Smooth muscle cell (in vitro differentiated cells): ENCODE measurements around the gene ARL4A. TPM values are rescaled to one million over a fixed set of nuclear protein-coding genes. Genes with fewer than 3 reads are reported as not detected.

Source experiments
- DNase-seq: peaks from one replicate; lab custom pipeline; 2025; ENCODE audit not compliant: unreplicated experiment; lab: John Stamatoyannopoulos, UW
- H2AFZ ChIP-seq: fragments of 200-600 bp; sonication (generic); 2 replicates; pipeline ENCODE4 v1.6.0; 2016; ENCODE audit warnings: antibody characterized with exemption, low read depth, mild to moderate bottlenecking
- H3F3A ChIP-seq: fragments of 200-600 bp; sonication (generic); 2 replicates; pipeline ENCODE4 v1.6.0; 2017; ENCODE audit warnings: antibody characterized with exemption, low read depth
- H3K27ac ChIP-seq: fragments of 200-600 bp; sonication (generic); 2 replicates; pipeline ENCODE4 v1.5.1; 2016; ENCODE audit warnings: low read depth, mild to moderate bottlenecking
- H3K27me3 ChIP-seq: fragments of 200-600 bp; sonication (generic); 2 replicates; pipeline ENCODE4 v1.6.1; 2016; ENCODE audit warnings: low read depth, mild to moderate bottlenecking
- H3K36me3 ChIP-seq: fragments of 200-600 bp; sonication (generic); 2 replicates; pipeline ENCODE4 v1.5.1; 2016; ENCODE audit warnings: low read depth
- H3K4me1 ChIP-seq: fragments of 200-600 bp; sonication (generic); 2 replicates; pipeline ENCODE4 v1.5.1; 2016; ENCODE audit warnings: low read depth
- H3K4me2 ChIP-seq: fragments of 200-600 bp; sonication (generic); 2 replicates; pipeline ENCODE4 v1.6.0; 2016; ENCODE audit warnings: mild to moderate bottlenecking
- H3K4me3 ChIP-seq: fragments of 200-600 bp; sonication (generic); 2 replicates; pipeline ENCODE4 v1.5.1; 2016; ENCODE audit warnings: mild to moderate bottlenecking
- H3K79me2 ChIP-seq: fragments of 200-600 bp; sonication (generic); 2 replicates; pipeline ENCODE4 v1.6.0; 2016; ENCODE audit warnings: low read depth, mild to moderate bottlenecking
- H3K9ac ChIP-seq: fragments of 200-600 bp; sonication (generic); 2 replicates; pipeline ENCODE4 v1.6.0; 2016; ENCODE audit warnings: low read depth
- H3K9me3 ChIP-seq: fragments of 200-600 bp; sonication (generic); replicated peaks from 2 replicates; pipeline ENCODE4 v1.5.1; 2016; ENCODE audit warnings: low read depth
- H4K20me1 ChIP-seq: fragments of 200-600 bp; sonication (generic); 2 replicates; pipeline ENCODE4 v1.6.0; 2016; ENCODE audit warnings: low read depth
- WGBS: methylation state at CpG from one replicate; pipeline ENCODE4 v1.1.7; 2016; ENCODE audit warnings: low lambda C conversion rate; 5-methylcytosine and 5-hydroxymethylcytosine counted together
- polyA plus RNA-seq: library from polyadenylated mRNA; unstranded; fragments of >200 nt; fragmentation: Nextera tagmentation; extraction: Ambion mirVana; gene quantifications from 2 replicates; pipeline ENCODE4 v1.2.1, GENCODE V29; 2016
- total RNA-seq: library from RNA; depleted of rRNA; stranded (reverse); fragments of >200 nt; gene quantifications from 2 replicates; pipeline ENCODE4 v1.2.3, GENCODE V29; 2014
- TF ChIP-seq, protein P1 (sequence below): fragments of 200-600 bp; sonication (generic); IDR thresholded peaks from 2 replicates; pipeline ENCODE4 v1.5.1; 2017; ENCODE audit warnings: borderline replicate concordance, mild to moderate bottlenecking, antibody characterized with exemption; ENCODE audit not compliant: insufficient read depth, poor library complexity, severe bottlenecking

The ARL4A gene
- total and polyA plus RNA-seq, 2 experiments from 2014 or later = 86.6 to 113 TPM

DNA sequence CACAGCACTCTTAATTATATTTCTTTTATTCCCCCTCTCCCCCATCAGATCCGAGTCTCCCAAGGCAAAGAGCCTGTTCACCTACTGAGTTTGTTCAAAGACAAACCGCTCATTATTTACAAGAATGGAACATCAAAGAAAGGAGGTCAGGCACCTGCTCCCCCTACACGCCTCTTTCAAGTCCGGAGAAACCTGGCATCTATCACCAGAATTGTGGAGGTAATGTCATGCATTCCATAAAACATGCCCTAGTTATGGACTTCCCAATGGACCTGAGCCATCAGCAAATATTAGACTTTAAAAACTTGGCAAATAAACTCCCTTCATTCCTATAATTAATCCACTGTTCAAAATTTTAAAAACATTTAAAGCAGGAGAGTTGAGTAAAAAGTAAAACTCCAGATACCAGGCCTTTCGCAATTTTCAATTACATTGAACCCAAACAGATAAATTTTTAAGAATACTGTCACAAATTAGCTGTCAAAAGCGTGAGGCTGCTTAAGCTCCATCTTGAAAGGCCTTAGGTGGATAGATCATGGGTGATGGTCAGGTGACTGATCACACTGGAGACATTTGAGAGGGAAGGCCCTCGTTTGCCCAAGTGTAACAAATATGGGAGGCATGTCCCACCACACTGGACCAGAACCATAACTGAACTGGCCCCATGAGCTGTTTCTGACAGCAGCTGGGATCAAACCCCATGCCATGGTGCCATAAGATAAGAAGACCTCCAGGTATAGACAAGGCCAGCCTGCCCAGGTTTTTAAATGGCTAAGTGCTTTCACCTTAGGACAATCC lies 46.9 kb upstream of the ARL4A start:
- no peak overlapping the region for H2AFZ ChIP-seq
- no peaks in the 10 kb centered on the region for H4K20me1 ChIP-seq
- no peaks in the 10 kb centered on the region for H3K36me3 ChIP-seq
- no peak for DNase-seq
- no peaks in the 10 kb centered on the region for H3K27me3 ChIP-seq
- TF ChIP-seq, protein P1, sequence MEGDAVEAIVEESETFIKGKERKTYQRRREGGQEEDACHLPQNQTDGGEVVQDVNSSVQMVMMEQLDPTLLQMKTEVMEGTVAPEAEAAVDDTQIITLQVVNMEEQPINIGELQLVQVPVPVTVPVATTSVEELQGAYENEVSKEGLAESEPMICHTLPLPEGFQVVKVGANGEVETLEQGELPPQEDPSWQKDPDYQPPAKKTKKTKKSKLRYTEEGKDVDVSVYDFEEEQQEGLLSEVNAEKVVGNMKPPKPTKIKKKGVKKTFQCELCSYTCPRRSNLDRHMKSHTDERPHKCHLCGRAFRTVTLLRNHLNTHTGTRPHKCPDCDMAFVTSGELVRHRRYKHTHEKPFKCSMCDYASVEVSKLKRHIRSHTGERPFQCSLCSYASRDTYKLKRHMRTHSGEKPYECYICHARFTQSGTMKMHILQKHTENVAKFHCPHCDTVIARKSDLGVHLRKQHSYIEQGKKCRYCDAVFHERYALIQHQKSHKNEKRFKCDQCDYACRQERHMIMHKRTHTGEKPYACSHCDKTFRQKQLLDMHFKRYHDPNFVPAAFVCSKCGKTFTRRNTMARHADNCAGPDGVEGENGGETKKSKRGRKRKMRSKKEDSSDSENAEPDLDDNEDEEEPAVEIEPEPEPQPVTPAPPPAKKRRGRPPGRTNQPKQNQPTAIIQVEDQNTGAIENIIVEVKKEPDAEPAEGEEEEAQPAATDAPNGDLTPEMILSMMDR = no peak
- 88% methylated on average over 7 of the region's 7 CpGs for WGBS
- H3F3A ChIP-seq = no peaks in the 10 kb centered on the region
- H3K27ac ChIP-seq = no peak overlapping the region
- H3K4me3 ChIP-seq = no peak overlapping the region
- no peaks in the 10 kb centered on the region for H3K4me1 ChIP-seq
- no peak overlapping the region for H3K4me2 ChIP-seq
- H3K79me2 ChIP-seq = no peaks in the 10 kb centered on the region
- no peak overlapping the region for H3K9ac ChIP-seq
- no peaks in the 10 kb centered on the region for H3K9me3 ChIP-seq

DNA sequence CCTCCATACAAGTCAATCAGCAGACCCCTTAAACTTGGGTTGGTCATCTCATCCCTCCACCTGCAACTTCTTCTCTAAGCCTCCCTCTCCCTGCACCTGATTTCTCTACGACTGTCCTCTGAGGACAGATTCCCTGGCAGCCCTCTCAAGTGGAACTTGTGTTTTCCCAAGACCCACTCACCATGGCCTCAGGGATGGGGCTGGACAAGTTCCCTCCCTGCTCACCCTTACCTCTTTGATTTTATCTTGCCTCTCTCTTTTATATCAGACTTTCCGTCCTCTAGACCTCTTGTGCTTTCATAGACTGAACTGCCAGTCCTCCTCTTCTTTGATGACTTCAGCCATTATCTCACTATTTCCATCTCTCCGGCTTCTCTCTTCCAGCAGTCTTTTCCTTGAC lies 46.2 kb upstream of the ARL4A start:
- Histone ChIP-seq H3K27me3 (no peaks in the 10 kb centered on the region), H3K4me3 (no peak overlapping the region)

DNA sequence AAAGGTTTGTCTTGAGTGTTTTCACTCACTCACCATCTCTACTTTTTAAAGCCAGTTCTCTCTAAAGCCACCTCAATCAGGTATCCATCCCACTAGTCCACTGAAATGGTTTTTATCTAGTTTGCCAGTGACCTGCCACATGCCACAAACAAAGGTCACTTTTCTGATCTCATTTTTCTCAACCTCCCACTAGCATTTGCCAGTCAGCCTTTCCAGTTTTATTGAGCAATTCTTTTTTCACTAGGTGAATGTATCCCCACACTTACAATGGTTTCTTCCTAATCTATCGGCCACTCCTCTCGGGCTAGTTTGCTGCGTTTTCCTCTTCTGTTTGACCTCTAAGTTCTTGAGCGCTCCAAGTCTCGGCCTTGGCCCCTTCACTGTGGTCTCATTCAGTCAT lies 44.9 kb upstream of the ARL4A start:
- Histone ChIP-seq H3K9ac (no peak overlapping the region), H3K36me3 (no peaks in the 10 kb centered on the region), H3K27ac (peak overlapping the region; percentile 43), H3K9me3 (no peaks in the 10 kb centered on the region), H3F3A (peaks cover 4% of the 10 kb centered on the region), H3K4me2 (no peak overlapping the region), H4K20me1 (no peaks in the 10 kb centered on the region), H3K4me1 (peaks cover 6% of the 10 kb centered on the region), H3K4me3 (no peak overlapping the region), H3K79me2 (no peaks in the 10 kb centered on the region), H2AFZ (peak overlapping the region; percentile 6), H3K27me3 (no peaks in the 10 kb centered on the region)
- TF ChIP-seq, protein P1 = no peak
- no peak for DNase-seq
- 96% methylated on average over 5 of the region's 5 CpGs for WGBS

More for the DNA sequence above, 46.2 kb upstream of the ARL4A start:
- H3K9me3 ChIP-seq = no peaks in the 10 kb centered on the region
- no peaks in the 10 kb centered on the region for H3K4me1 ChIP-seq
- no peak overlapping the region for H2AFZ ChIP-seq
- no peak for DNase-seq
- no peaks in the 10 kb centered on the region for H4K20me1 ChIP-seq
- no peak overlapping the region for H3K27ac ChIP-seq
- no peaks in the 10 kb centered on the region for H3F3A ChIP-seq
- H3K9ac ChIP-seq = no peak overlapping the region
- no peaks in the 10 kb centered on the region for H3K79me2 ChIP-seq
- H3K4me2 ChIP-seq = no peak overlapping the region
- 65% methylated on average over 3 of the region's 3 CpGs for WGBS
- TF ChIP-seq, protein P1 = no peak
- no peaks in the 10 kb centered on the region for H3K36me3 ChIP-seq
